Measurements from ENCODE around the gene MMP24.
"Not testable (repeated sequence)": the region's sequence is repeated elsewhere in the genome, so short reads cannot be mapped to it uniquely, and the experiment has no call there.

Gene MMP24

GRCh38 chr20:35311409-35311808 lies 84.9 kb downstream of the MMP24 start:
- DNase-seq (ENCODE audit: low read depth in 2 of 2): peak; percentile 50 to 63

- DNase-seq (ENCODE audit: low read depth in 2 of 2): no peak
These were observed 85.3 kb downstream of the MMP24 start for GRCh38 chr20:35311822-35312221.

- DNase-seq (ENCODE audit: low read depth in 2 of 2): no peak
These were observed 85.8 kb downstream of the MMP24 start for GRCh38 chr20:35312318-35312717.

GRCh38 chr20:35314816-35315631 lies 88.5 kb downstream of the MMP24 start:
- DNase-seq (ENCODE audit: low read depth in 2 of 2): no peak

GRCh38 chr20:35315632-35316020 lies 89.1 kb downstream of the MMP24 start:
- DNase-seq (ENCODE audit: low read depth in 2 of 2): not testable (repeated sequence)

- DNase-seq (ENCODE audit: low read depth in 2 of 2): no peak
These were observed 89.6 kb downstream of the MMP24 start for GRCh38 chr20:35316086-35316485.

- DNase-seq (ENCODE audit: low read depth in 2 of 2): no peak
These were observed 91.1 kb downstream of the MMP24 start for GRCh38 chr20:35317416-35318210.

GRCh38 chr20:35318502-35319157 lies 92.1 kb downstream of the MMP24 start:
- no peak for DNase-seq (ENCODE audit: low read depth in 2 of 2)

GRCh38 chr20:35319192-35319870 lies 92.8 kb downstream of the MMP24 start:
- no peak for DNase-seq (ENCODE audit: low read depth in 2 of 2)

- DNase-seq (ENCODE audit: low read depth in 2 of 2): no peak
These were observed 93.3 kb downstream of the MMP24 start for GRCh38 chr20:35319871-35320197.

GRCh38 chr20:35320396-35321126 lies 94.1 kb downstream of the MMP24 start:
- no peak for DNase-seq (ENCODE audit: low read depth in 2 of 2)

GRCh38 chr20:35325401-35325800 lies 98.9 kb downstream of the MMP24 start:
- DNase-seq (ENCODE audit: low read depth in 2 of 2): no peak

GRCh38 chr20:35326021-35326739 lies 99.7 kb downstream of the MMP24 start:
- no peak for DNase-seq (ENCODE audit: low read depth in 2 of 2)
